HEK293 (cell line): Measurements from ENCODE around the gene PDK2.

ENCODE experiments used
- CTCF ChIA-PET: fragments of 350-600 bp; formaldehyde crosslinking; extraction: SDS; loops from one replicate; lab custom pipeline; 2021; ENCODE audit warnings: antibody characterized with exemption; lab: Yijun Ruan, JAX
- POLR2A ChIA-PET: fragments of 300-600 bp; formaldehyde crosslinking; extraction: SDS; loops from one replicate; lab custom pipeline; 2020; ENCODE audit warnings: antibody characterized with exemption, inconsistent platforms; lab: Yijun Ruan, JAX
- H3K27ac ChIP-seq: fragments of 200-500 bp; sonication (Bioruptor generic); 2 replicates; pipeline ENCODE4 v1.5.1; 2014; ENCODE audit warnings: low read depth, low read length, control low read depth, inconsistent platforms; ENCODE audit errors: extremely low read depth
- H3K36me3 ChIP-seq, 2 experiments: fragments of 200-500 bp in 1 of 2; sonication (Bioruptor generic) in 1 of 2; 1 replicate in 1 of 2; 2 replicates in 1 of 2; pipeline ENCODE4 v1.5.1; 2014 to 2017; ENCODE audit warnings: inconsistent platforms in 2 of 2, low read length in 2 of 2; ENCODE audit not compliant: control insufficient read depth in 2 of 2, insufficient read depth in 1 of 2
- H3K4me1 ChIP-seq: fragments of 200-500 bp; sonication (Bioruptor generic); 2 replicates; pipeline ENCODE4 v1.5.1; 2014; ENCODE audit warnings: mild to moderate bottlenecking, low read length, inconsistent platforms; ENCODE audit not compliant: control insufficient read depth, insufficient read depth
- H3K4me3 ChIP-seq: 2 replicates; pipeline ENCODE4 v1.5.1; 2011; ENCODE audit warnings: low read depth, mild to moderate bottlenecking, control low read depth, low read length, moderate library complexity
- H3K9me3 ChIP-seq: fragments of 200-500 bp; sonication (Bioruptor generic); 2 replicates; pipeline ENCODE4 v1.5.1; 2014; ENCODE audit warnings: low read depth, low read length, inconsistent platforms; ENCODE audit not compliant: control insufficient read depth, insufficient read depth
- EGR2 ChIP-seq: fragments of 450-650 bp; formaldehyde crosslinking; IDR thresholded peaks from 2 replicates; pipeline ENCODE4 v1.5.1; 2016; ENCODE audit warnings: low read depth, missing biosample characterization, missing genetic modification characterization
- KLF17 ChIP-seq: fragments of 450-650 bp; formaldehyde crosslinking; IDR thresholded peaks from 2 replicates; pipeline ENCODE4 v1.5.1; 2016; ENCODE audit warnings: missing biosample characterization, missing genetic modification characterization
- KLF7 ChIP-seq: fragments of 450-650 bp; formaldehyde crosslinking; IDR thresholded peaks from 2 replicates; pipeline ENCODE4 v1.5.1; 2016; ENCODE audit warnings: missing biosample characterization, missing genetic modification characterization, borderline replicate concordance
- RBAK ChIP-seq: fragments of 450-650 bp; formaldehyde crosslinking; IDR thresholded peaks from 2 replicates; pipeline ENCODE4 v1.5.1; 2016; ENCODE audit warnings: missing biosample characterization, missing genetic modification characterization
- ZFHX2 ChIP-seq: fragments of 450-650 bp; formaldehyde crosslinking; conservative IDR thresholded peaks from 2 replicates; pipeline ENCODE4 v1.5.1; 2016; ENCODE audit warnings: missing biosample characterization, missing genetic modification characterization
- ZNF174 ChIP-seq: fragments of 450-650 bp; formaldehyde crosslinking; IDR thresholded peaks from 2 replicates; pipeline ENCODE4 v1.5.0; 2017; ENCODE audit warnings: missing biosample characterization, mild to moderate bottlenecking, missing genetic modification characterization
- ZNF202 ChIP-seq: fragments of 450-650 bp; formaldehyde crosslinking; IDR thresholded peaks from 2 replicates; pipeline ENCODE4 v1.5.1; 2016; ENCODE audit warnings: missing biosample characterization, missing genetic modification characterization, borderline replicate concordance
- ZNF341 ChIP-seq: fragments of 450-650 bp; formaldehyde crosslinking; IDR thresholded peaks from 2 replicates; pipeline ENCODE4; 2016; ENCODE audit warnings: low read depth, missing biosample characterization, missing genetic modification characterization
- ZNF366 ChIP-seq: fragments of 450-650 bp; formaldehyde crosslinking; conservative IDR thresholded peaks from 2 replicates; pipeline ENCODE4 v1.5.1; 2016; ENCODE audit warnings: missing biosample characterization, missing genetic modification characterization
- ZNF404 ChIP-seq: fragments of 450-650 bp; formaldehyde crosslinking; IDR thresholded peaks from 2 replicates; pipeline ENCODE4 v1.5.1; 2017; ENCODE audit warnings: missing biosample characterization, missing genetic modification characterization
- ZNF629 ChIP-seq: fragments of 450-650 bp; formaldehyde crosslinking; IDR thresholded peaks from 2 replicates; pipeline ENCODE4 v1.5.1; 2017; ENCODE audit warnings: missing biosample characterization, missing genetic modification characterization
- ZNF639 ChIP-seq: fragments of 450-650 bp; formaldehyde crosslinking; IDR thresholded peaks from 2 replicates; pipeline ENCODE4 v1.5.1; 2016; ENCODE audit warnings: missing biosample characterization, missing genetic modification characterization
- TF ChIP-seq, protein P1 (sequence below): fragments of 450-650 bp; formaldehyde crosslinking; IDR thresholded peaks from 2 replicates; pipeline ENCODE4 v1.5.1; 2016; ENCODE audit warnings: missing biosample characterization, missing genetic modification characterization
- TF ChIP-seq, protein P2 (sequence below): fragments of 450-650 bp; formaldehyde crosslinking; IDR thresholded peaks from 2 replicates; pipeline ENCODE4 v1.5.1; 2017; ENCODE audit warnings: missing biosample characterization, mild to moderate bottlenecking, missing genetic modification characterization, moderate library complexity
- TF ChIP-seq, protein P3 (sequence below): fragments of 450-650 bp; formaldehyde crosslinking; IDR thresholded peaks from 2 replicates; pipeline ENCODE4 v1.5.1; 2016; ENCODE audit warnings: missing biosample characterization, missing genetic modification characterization
- TF ChIP-seq, protein P4 (sequence below): fragments of 450-650 bp; formaldehyde crosslinking; IDR thresholded peaks from 2 replicates; pipeline ENCODE4 v1.5.1; 2017; ENCODE audit warnings: missing biosample characterization, missing genetic modification characterization

Gene PDK2

GRCh38 chr17:50107790-50108414 lies 12.8 kb downstream of the PDK2 start:
- peaks cover 6 to 60% of the 10 kb centered on the region in 2 experiments; a peak in 2 of 3 replicates for H3K36me3 ChIP-seq
- no peaks in the 10 kb centered on the region for H3K4me1 ChIP-seq
- TF ChIP-seq, protein P1, sequence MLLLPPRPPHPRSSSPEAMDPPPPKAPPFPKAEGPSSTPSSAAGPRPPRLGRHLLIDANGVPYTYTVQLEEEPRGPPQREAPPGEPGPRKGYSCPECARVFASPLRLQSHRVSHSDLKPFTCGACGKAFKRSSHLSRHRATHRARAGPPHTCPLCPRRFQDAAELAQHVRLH: no peak
- TF ChIP-seq KLF17: peak; percentile 56; the same call in 1 of the 2 replicates
- TF ChIP-seq ZNF629 (tag by site-specific recombination): 0 out of 2 replicates have a peak, but pooled peaks have one; percentile 28
- no peak overlapping the region for H3K27ac ChIP-seq
- POLR2A ChIA-PET: no interaction called here
- H3K4me3 ChIP-seq: no peak overlapping the region
- no peaks in the 10 kb centered on the region for H3K9me3 ChIP-seq
- CTCF ChIA-PET: interaction anchor here (0.8 to 1.8 kb wide), 8 partner anchors 13 to 188 kb away, joined by 3 to 8 read pairs (median 5); partner anchors contain the start of gene PDK2

GRCh38 chr17:50108556-50108955 lies 13.4 kb downstream of the PDK2 start:
- no peak overlapping the region for H3K27ac ChIP-seq
- peaks cover 6 to 59% of the 10 kb centered on the region in 2 experiments; a peak in 2 of 3 replicates for H3K36me3 ChIP-seq
- CTCF ChIA-PET: interaction anchor here (1.0 to 1.8 kb wide), 7 partner anchors 14 to 187 kb away, joined by 3 to 8 read pairs (median 6); partner anchors contain the start of gene PDK2
- POLR2A ChIA-PET: no interaction called here
- H3K9me3 ChIP-seq: no peaks in the 10 kb centered on the region
- no peak for TF ChIP-seq ZNF174 (tag by site-specific recombination)
- TF ChIP-seq ZNF639: no peak
- TF ChIP-seq EGR2 (tag by site-specific recombination): peak; percentile 15; the same call in 1 of the 2 replicates
- TF ChIP-seq ZFHX2 (tag by site-specific recombination): 0 out of 2 replicates have a peak, but pooled peaks have one; percentile 12
- no peaks in the 10 kb centered on the region for H3K4me1 ChIP-seq
- H3K4me3 ChIP-seq: no peak overlapping the region

GRCh38 chr17:50109207-50109606 lies 14.1 kb downstream of the PDK2 start:
- ChIA-PET CTCF (interaction anchor here (1.6 to 1.8 kb wide), 3 partner anchors 15 to 60 kb away, joined by 7 to 8 read pairs (median 7); partner anchors contain the start of gene PDK2), POLR2A (no interaction called here)
- Histone ChIP-seq H3K4me3 (no peak overlapping the region), H3K27ac (no peak overlapping the region), H3K9me3 (no peaks in the 10 kb centered on the region), H3K4me1 (no peaks in the 10 kb centered on the region), H3K36me3 (peaks cover 6 to 59% of the 10 kb centered on the region in 2 experiments; a peak in 2 of 3 replicates)
- TF ChIP-seq, protein P2, sequence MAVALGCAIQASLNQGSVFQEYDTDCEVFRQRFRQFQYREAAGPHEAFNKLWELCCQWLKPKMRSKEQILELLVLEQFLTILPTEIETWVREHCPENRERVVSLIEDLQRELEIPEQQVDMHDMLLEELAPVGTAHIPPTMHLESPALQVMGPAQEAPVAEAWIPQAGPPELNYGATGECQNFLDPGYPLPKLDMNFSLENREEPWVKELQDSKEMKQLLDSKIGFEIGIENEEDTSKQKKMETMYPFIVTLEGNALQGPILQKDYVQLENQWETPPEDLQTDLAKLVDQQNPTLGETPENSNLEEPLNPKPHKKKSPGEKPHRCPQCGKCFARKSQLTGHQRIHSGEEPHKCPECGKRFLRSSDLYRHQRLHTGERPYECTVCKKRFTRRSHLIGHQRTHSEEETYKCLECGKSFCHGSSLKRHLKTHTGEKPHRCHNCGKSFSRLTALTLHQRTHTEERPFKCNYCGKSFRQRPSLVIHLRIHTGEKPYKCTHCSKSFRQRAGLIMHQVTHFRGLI (tag by site-specific recombination): no peak
- TF ChIP-seq ZNF341 (tag by site-specific recombination): no peak
- TF ChIP-seq, protein P3, sequence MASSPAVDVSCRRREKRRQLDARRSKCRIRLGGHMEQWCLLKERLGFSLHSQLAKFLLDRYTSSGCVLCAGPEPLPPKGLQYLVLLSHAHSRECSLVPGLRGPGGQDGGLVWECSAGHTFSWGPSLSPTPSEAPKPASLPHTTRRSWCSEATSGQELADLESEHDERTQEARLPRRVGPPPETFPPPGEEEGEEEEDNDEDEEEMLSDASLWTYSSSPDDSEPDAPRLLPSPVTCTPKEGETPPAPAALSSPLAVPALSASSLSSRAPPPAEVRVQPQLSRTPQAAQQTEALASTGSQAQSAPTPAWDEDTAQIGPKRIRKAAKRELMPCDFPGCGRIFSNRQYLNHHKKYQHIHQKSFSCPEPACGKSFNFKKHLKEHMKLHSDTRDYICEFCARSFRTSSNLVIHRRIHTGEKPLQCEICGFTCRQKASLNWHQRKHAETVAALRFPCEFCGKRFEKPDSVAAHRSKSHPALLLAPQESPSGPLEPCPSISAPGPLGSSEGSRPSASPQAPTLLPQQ (tag by site-specific recombination): no peak
- TF ChIP-seq KLF7 (tag by site-specific recombination): no peak
- TF ChIP-seq ZNF404 (tag by site-specific recombination): no peak
- TF ChIP-seq, protein P4, sequence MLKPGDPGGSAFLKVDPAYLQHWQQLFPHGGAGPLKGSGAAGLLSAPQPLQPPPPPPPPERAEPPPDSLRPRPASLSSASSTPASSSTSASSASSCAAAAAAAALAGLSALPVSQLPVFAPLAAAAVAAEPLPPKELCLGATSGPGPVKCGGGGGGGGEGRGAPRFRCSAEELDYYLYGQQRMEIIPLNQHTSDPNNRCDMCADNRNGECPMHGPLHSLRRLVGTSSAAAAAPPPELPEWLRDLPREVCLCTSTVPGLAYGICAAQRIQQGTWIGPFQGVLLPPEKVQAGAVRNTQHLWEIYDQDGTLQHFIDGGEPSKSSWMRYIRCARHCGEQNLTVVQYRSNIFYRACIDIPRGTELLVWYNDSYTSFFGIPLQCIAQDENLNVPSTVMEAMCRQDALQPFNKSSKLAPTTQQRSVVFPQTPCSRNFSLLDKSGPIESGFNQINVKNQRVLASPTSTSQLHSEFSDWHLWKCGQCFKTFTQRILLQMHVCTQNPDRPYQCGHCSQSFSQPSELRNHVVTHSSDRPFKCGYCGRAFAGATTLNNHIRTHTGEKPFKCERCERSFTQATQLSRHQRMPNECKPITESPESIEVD (tag by site-specific recombination): no peak
- TF ChIP-seq RBAK (tag by site-specific recombination): no peak
- no peak for TF ChIP-seq ZNF202
- no peak for TF ChIP-seq ZNF366 (tag by site-specific recombination)
